Panc1 (cell line): ENCODE measurements around the gene MCM7. TPM values are rescaled to one million over a fixed set of nuclear protein-coding genes. Genes with fewer than 3 reads are reported as not detected.

Experiments used
- microRNA-seq: library from miRNA; unstranded; fragments of <30 nt; microRNA quantifications from one replicate; pipeline ENCODE4 v1.1.0, GENCODE V29; 2020; ENCODE audit not compliant: unreplicated experiment
- total RNA-seq: library from RNA; stranded (reverse); gene quantifications from one replicate; pipeline ENCODE4 v1.2.1, GENCODE V29; 2021; ENCODE audit not compliant: unreplicated experiment

MCM7 gene
- total RNA-seq, 1 experiment from 2014 or later: 258 TPM

Small RNA genes within 50 kb of the gene (microRNA-seq; reads per million reads assigned to microRNA genes)
- gene MIR106B (5,670 reads per million, percentile 91 among the genes with 10 or more reads in this experiment), gene MIR25 (906 reads per million, percentile 80 among the genes with 10 or more reads in this experiment), gene MIR93 (8,594 reads per million, percentile 95 among the genes with 10 or more reads in this experiment)

Other genes with a start within 250 kb of the MCM7 start
- gene OR2AE1, start 224.4 kb downstream of the MCM7 start, total RNA-seq: not detected
- 28.1 TPM for gene TRIM4, start 181.9 kb downstream of the MCM7 start, total RNA-seq
- gene GJC3, start 171.8 kb downstream of the MCM7 start, total RNA-seq: not detected
- 0.49 TPM for gene AZGP1, start 125.4 kb downstream of the MCM7 start, total RNA-seq
- 55.5 TPM for gene ZKSCAN1, start 85.8 kb downstream of the MCM7 start, total RNA-seq
- gene ZSCAN21, start 51.6 kb downstream of the MCM7 start, total RNA-seq: 13.4 TPM
- 32.9 TPM for gene ZNF3, start 19.7 kb downstream of the MCM7 start, total RNA-seq
- 182 TPM for gene COPS6, start 12.4 kb downstream of the MCM7 start, total RNA-seq
- gene AP4M1, start 246 bp upstream of the MCM7 start, total RNA-seq: 42.6 TPM
- 92.3 TPM for gene TAF6, start 18.0 kb upstream of the MCM7 start, total RNA-seq
- gene CNPY4, start 18.2 kb upstream of the MCM7 start, total RNA-seq: 12.6 TPM
- 5.2 TPM for gene MBLAC1, start 25.6 kb upstream of the MCM7 start, total RNA-seq
- 224 TPM for gene LAMTOR4, start 47.5 kb upstream of the MCM7 start, total RNA-seq
- 33.2 TPM for gene TRAPPC14, start 57.3 kb upstream of the MCM7 start, total RNA-seq
- 0.98 TPM for gene GAL3ST4, start 67.2 kb upstream of the MCM7 start, total RNA-seq
- gene GPC2, start 76.0 kb upstream of the MCM7 start, total RNA-seq: 7.9 TPM
- 1.7 TPM for gene STAG3, start 76.5 kb upstream of the MCM7 start, total RNA-seq
- gene PVRIG, start 118.6 kb upstream of the MCM7 start, total RNA-seq: not detected
- not detected for gene SPDYE3, start 206.3 kb upstream of the MCM7 start, total RNA-seq